H1 (cell line): ENCODE data around the gene NFKB1.
"Not testable (repeated sequence)": the region's sequence is repeated elsewhere in the genome, so short reads cannot be mapped to it uniquely, and the experiment has no call there.

Source experiments
- ATF3 ChIP-seq: IDR thresholded peaks from 2 replicates; pipeline ENCODE4 v1.6.1; 2011; ENCODE audit warnings: low read depth, mild to moderate bottlenecking, low read length; ENCODE audit not compliant: insufficient read depth
- CEBPB ChIP-seq: IDR thresholded peaks from 2 replicates; pipeline ENCODE4 v1.6.1; 2012; ENCODE audit warnings: low read depth, low read length
- CHD2 ChIP-seq: IDR thresholded peaks from 2 replicates; pipeline ENCODE4 v1.6.1; 2012; ENCODE audit warnings: low read length, improper control_type of control experiment
- GABPA ChIP-seq: IDR thresholded peaks from 2 replicates; pipeline ENCODE4 v1.6.1; 2011; ENCODE audit warnings: mild to moderate bottlenecking, low read length, moderate library complexity, borderline replicate concordance; ENCODE audit not compliant: insufficient read depth
- KDM5A ChIP-seq: fragments of 200-600 bp; IDR thresholded peaks from 2 replicates; pipeline ENCODE4 v1.7.1; 2012; ENCODE audit warnings: mild to moderate bottlenecking, low read length, inconsistent platforms, mixed read lengths
- POLR2A ChIP-seq, 2 experiments: IDR thresholded peaks; 1 replicate in 1 of 2; 2 replicates in 1 of 2; pipeline ENCODE4 v1.6.1; 2011; ENCODE audit warnings: low read depth in 2 of 2, low read length in 2 of 2, mild to moderate bottlenecking in 2 of 2; ENCODE audit errors: control extremely low read depth in 1 of 2
- POLR2AphosphoS5 ChIP-seq: IDR thresholded peaks from 2 replicates; pipeline ENCODE4 v1.6.1; 2011; ENCODE audit warnings: low read depth, low read length
- RBBP5 ChIP-seq: IDR thresholded peaks from 2 replicates; pipeline ENCODE4 v1.7.1; 2012; ENCODE audit warnings: low read depth, mild to moderate bottlenecking, inconsistent platforms, low read length, moderate library complexity, borderline replicate concordance
- RNF2 ChIP-seq: fragments of 200-900, 300-1000 bp; sonication (generic); IDR thresholded peaks from 2 replicates; pipeline ENCODE4 v1.7.1; 2016; ENCODE audit warnings: borderline replicate concordance, low read depth, mild to moderate bottlenecking, antibody characterized with exemption, low read length; ENCODE audit not compliant: poor library complexity, severe bottlenecking; ENCODE audit errors: missing control alignments
- SP4 ChIP-seq: IDR thresholded peaks from 2 replicates; pipeline ENCODE4 v1.6.1; 2012; ENCODE audit warnings: low read length, inconsistent platforms
- SRF ChIP-seq: IDR thresholded peaks from 2 replicates; pipeline ENCODE4 v1.6.1; 2011; ENCODE audit warnings: mild to moderate bottlenecking, low read depth, low read length, moderate library complexity
- SUZ12 ChIP-seq: fragments of 200-600 bp; sonication (generic); IDR thresholded peaks from 2 replicates; pipeline ENCODE4 v1.6.1; 2012; ENCODE audit warnings: mild to moderate bottlenecking, inconsistent platforms, low read length, moderate library complexity, mixed read lengths
- TF ChIP-seq, protein P1 (sequence below), 3 experiments: IDR thresholded peaks; 1 replicate in 2 of 3; 2 replicates in 1 of 3; pipeline versions ENCODE4 v1.5.1 to v1.6.1; 2011; ENCODE audit warnings: low read length in 3 of 3, mild to moderate bottlenecking in 3 of 3, inconsistent platforms in 2 of 3, low read depth in 1 of 3, moderate library complexity in 1 of 3; ENCODE audit not compliant: insufficient read depth in 1 of 3; ENCODE audit errors: control extremely low read depth in 1 of 3

DNA sequence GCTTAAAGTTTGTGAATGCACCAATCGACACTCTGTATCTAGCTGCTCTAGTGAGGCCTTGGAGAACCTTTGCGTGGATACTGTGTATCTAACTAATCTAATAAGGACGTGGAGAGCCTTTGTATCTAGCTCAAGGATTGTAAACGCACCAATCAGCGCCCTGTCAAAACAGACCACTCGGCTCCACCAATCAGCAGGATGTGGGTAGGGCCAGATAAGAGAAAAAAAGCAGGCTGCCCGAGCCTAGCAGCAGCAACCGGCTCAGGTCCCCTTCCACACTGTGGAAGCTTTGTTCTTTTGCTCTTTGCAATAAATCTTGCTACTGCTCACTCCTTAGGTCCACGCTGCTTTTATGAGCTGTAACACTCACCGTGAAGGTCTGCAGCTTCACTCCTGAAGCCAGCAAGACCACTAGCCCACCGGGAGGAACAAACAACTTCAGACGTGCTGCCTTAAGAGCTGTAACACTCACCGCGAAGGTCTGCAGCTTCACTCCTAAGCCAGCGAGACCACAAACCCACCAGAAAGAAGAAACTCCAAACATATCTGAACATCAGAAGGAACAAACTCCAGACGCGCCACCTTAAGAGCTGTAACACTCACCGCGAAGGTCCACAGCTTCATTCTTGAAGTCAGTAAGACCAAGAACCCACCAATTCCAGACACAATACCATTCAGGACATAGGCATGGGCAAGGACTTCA is 17.0 kb upstream of the NFKB1 start:
- not testable (repeated sequence) for TF ChIP-seq KDM5A; CEBPB; RBBP5; ATF3; POLR2AphosphoS5; CHD2; POLR2A (IDR thresholded peaks at IDR 0.05; ENCODE audit: control extremely low read depth in 1 of 2, low read depth in 2 of 2, low read length in 2 of 2); SRF; GABPA; RNF2; SUZ12; SP4
- TF ChIP-seq, protein P1, sequence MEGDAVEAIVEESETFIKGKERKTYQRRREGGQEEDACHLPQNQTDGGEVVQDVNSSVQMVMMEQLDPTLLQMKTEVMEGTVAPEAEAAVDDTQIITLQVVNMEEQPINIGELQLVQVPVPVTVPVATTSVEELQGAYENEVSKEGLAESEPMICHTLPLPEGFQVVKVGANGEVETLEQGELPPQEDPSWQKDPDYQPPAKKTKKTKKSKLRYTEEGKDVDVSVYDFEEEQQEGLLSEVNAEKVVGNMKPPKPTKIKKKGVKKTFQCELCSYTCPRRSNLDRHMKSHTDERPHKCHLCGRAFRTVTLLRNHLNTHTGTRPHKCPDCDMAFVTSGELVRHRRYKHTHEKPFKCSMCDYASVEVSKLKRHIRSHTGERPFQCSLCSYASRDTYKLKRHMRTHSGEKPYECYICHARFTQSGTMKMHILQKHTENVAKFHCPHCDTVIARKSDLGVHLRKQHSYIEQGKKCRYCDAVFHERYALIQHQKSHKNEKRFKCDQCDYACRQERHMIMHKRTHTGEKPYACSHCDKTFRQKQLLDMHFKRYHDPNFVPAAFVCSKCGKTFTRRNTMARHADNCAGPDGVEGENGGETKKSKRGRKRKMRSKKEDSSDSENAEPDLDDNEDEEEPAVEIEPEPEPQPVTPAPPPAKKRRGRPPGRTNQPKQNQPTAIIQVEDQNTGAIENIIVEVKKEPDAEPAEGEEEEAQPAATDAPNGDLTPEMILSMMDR (IDR thresholded peaks at IDR 0.05; ENCODE audit: control extremely low read depth in 1 of 3, insufficient read depth in 1 of 3, low read depth in 1 of 3, low read length in 3 of 3) = not testable (repeated sequence)
